Renal pelvis (tissue), 4 donors: ENCODE data around the gene ST3GAL3. TPM values are rescaled to one million over a fixed set of nuclear protein-coding genes. Genes with fewer than 3 reads are reported as not detected.

Experiments used
- DNase-seq: peaks from one replicate; pipeline ENCODE4 v3.0.0-alpha.2; 2013
- polyA plus RNA-seq, 3 donors: library from polyadenylated mRNA; unstranded; fragments of 120-200 nt; gene quantifications; one replicate each; pipeline ENCODE4 v1.2.1, GENCODE V29; 2013; ENCODE audit not compliant: insufficient read length in 3 of 3

ST3GAL3 gene
- polyA plus RNA-seq, 3 donors = 19.2 to 27.2 (median 23.4) TPM

DNA sequence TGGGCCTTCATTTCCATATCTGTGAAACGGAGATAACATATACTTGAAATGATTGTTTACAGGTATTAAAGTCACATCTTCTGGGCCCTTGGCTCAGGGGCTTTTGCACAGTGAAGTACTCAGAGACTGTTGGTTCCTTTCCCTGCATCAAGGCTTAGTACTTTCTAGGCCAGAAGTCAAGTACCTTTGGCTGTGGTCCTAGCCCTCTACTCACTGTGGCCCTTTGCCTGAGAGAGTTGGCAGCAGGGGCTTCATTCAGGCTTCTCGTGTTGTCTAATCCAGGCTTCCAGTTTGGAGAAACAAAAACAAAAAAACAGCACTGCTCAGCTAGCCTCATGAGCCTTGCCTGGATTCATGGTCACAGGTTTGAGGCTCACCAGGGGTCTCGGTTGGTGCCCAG lies 254.4 kb downstream of the ST3GAL3 start:
- DNase-seq = no peak

GRCh38 chr1:43962324-43962723 lies 255.0 kb downstream of the ST3GAL3 start:
- DNase-seq = no peak

GRCh38 chr1:43963006-43963405 lies 255.7 kb downstream of the ST3GAL3 start:
- no peak for DNase-seq

DNA sequence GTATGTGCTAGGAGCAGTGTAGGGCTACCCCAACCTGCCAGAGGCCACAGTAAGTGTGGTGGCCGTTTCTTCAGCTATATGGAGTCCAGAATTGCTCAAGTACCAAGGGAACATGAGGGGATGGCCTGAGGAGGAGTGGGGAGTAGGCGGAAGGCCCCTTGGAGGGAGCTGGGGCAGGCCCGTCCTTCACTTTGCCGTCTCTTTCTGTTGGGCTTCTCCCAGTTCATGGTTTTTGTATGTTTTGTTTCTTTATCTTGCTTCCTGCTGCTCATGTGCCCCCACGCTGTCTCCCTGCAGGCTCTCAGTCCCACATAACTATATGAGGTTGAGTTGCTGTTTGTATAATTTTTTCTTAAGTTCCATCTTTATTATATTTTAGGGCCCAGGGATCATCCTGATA lies 256.6 kb downstream of the ST3GAL3 start:
- DNase-seq = no peak

GRCh38 chr1:43965316-43965715 lies 258.0 kb downstream of the ST3GAL3 start:
- no peak for DNase-seq

DNA sequence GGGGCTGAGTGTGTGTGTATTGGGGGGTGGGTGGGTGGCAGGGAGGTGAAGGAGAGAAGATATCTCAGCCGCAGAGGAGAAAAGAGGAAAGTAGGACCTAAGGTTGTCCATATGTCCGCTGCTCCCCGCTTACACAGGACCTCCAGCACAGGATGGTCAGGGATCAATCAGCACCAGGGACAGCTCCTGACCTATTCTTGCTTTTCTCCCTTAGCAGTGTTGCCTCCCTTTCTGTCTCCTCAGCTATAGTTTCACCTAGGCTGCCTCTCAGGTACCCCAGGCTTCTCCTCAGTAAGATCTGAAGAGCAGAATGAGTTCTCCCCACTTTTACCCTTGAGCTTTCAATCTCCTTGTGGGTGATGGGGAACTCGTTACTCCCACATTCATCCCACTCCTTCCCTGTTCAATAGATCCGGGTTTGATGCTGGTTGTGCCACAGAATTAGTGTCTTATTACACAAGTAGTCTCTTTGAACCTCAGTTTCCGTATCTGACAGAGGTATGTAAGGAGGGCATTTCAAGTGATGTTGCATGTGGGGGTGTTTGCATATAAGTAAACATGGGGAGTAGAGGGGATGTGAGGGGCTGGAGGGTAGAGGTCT lies 261.1 kb downstream of the ST3GAL3 start:
- no peak for DNase-seq

DNA sequence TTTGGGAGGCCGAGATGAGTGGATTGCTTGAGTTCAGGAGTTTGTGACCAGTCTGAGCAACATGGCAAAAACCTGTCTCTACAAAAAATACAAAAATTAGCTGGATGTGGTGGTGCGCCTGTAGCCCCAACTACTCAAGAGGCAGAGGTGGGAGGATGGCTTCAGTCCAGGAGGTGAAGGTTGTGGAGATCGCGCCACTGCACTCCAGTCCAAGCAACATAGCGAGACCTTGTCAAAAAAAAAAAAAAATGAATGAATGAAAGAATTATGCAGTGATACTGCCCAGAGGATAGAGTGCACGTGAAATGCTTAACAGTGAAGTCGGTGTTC lies 262.0 kb downstream of the ST3GAL3 start:
- no peak for DNase-seq

DNA sequence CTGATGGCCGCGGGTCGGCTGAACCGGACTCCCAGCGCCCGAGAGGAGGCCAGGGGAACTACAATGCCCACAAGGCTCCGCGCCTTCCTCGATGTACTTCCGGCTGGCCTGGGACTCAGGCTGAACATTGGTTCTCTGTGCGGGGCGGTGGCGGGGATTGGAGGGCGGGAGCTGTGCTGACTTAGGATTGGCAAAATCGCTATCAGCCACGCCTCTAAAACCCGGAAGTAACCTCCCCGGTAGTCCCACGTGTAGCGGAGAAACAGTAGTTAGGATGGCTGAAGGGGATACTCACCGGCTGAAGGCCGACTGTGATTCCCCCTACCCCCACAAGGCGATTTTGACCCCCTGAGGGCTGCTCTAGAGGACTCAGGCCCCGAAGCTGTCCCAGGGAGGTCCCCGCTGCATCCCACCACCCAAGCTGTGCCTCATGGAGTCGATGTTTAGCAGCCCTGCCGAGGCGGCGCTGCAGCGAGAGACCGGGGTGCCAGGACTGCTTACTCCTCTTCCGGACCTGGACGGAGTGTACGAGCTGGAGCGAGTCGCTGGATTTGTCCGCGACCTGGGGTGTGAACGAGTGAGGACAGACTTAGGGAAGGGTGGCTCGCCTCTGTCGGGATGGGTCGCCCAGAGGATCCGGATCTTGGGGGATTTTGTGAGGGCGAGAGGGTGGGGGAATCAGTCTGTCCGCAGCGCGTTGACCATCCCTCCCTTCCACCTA lies 262.6 kb downstream of the ST3GAL3 start, which contains the start of gene DPH2:
TSS of gene DPH2 (plus strand) at position 265 of the 721 bp plus-strand sequence. CDS start at position 431, 166 bp downstream.
- DNase-seq = peak; percentile 98

- DNase-seq = no peak
These were observed 263.2 kb downstream of the ST3GAL3 start for GRCh38 chr1:43970502-43970901.

DNA sequence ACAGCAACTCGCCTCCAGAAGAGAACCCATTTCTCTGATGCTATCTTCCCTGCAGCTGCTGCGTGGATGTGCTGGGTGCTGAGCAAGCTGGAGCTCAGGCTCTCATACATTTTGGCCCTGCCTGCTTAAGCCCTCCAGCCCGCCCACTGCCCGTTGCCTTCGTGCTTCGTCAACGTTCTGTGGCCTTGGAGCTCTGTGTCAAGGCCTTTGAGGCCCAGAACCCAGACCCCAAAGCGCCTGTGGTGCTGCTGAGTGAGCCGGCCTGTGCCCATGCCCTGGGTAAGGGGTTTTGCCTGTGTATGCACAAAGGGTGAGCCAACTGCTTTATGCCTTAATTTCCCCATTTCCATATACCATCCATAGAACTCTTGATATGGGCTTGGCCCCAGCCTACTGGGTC lies 263.6 kb downstream of the ST3GAL3 start:
- no peak for DNase-seq

DNA sequence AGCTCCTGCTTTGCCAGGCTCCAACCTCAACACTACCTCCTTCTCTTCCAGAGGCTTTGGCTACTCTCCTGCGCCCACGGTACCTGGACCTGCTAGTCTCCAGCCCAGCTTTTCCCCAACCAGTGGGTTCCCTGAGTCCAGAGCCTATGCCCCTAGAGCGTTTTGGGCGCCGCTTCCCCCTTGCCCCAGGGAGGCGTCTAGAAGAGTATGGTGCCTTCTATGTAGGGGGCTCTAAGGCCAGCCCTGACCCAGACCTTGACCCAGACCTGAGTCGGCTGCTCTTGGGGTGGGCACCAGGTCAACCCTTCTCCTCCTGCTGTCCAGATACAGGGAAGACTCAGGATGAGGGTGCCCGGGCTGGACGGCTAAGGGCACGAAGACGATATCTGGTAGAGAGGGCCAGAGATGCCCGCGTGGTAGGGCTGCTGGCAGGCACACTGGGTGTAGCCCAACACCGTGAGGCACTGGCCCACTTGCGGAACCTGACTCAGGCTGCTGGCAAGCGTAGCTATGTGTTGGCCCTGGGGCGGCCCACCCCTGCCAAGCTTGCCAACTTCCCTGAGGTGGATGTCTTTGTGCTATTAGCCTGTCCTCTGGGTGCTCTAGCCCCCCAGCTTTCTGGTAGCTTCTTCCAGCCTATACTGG lies 264.1 kb downstream of the ST3GAL3 start:
- DNase-seq = no peak

DNA sequence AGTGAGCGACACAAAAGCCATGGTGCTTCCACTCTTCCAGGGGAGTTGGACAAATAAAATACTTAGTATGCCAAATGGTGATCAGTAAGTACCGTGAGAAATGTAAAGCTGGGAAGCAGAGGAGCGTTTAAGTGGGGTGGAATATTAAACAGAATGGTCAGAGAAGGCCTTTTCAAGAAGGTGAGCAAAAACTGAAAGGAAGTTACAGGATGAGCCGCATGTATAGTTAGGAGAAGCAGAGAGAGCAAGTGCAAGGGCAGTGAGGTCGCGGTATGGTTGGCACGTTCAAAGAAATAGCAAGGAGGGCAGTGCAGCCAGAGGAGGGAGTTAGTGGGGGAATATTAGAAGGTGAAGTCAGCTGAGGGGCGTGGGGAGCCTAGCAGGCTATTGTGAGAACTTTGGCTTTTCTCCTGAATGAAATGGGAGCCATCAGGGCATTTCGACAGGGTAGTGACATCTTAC lies 266.7 kb downstream of the ST3GAL3 start:
- no peak for DNase-seq

DNA sequence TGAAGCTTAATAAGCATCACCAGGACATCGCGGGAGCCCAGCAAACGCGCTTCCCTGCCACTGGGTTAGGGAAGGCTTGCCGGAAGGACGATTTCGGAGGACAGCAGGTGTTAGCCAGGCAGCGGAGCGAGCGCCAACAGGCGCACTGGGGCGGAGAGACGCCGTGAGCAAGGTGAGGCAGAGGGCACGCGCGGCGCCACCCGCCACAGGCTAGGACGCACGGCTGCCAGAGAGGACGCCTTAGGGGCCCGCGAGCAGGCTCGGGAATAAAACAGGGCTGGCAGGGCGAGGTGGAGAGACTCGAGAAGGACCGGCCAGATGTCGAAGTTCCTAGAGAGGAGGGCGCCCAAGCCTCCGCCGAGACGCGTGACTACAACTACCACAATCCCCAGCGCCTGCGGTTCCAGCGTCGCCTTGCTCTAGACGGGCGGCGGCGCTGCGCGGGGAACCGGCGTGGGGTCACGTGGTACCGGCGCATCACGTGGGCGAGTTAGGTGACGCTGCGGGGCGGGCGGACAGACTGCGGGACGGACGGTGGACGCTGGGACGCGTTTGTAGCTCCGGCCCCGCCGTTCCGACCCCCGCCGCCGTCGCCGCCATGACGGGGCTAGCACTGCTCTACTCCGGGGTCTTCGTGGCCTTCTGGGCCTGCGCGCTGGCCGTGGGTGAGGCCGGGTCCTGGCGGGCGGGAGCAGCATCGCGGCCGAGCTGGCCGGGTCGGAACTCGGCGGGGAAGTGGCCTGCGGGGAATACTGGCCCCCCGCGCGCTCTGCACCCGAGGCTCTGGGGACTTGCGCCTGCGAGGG lies 267.3 kb downstream of the ST3GAL3 start, which contains the start of gene ATP6V0B:
TSS of gene ATP6V0B (plus strand) at position 518 of the 806 bp plus-strand sequence. CDS start at position 599, 81 bp downstream.
- peak; percentile 93 for DNase-seq

- no peak for DNase-seq
These were observed 268.1 kb downstream of the ST3GAL3 start for GRCh38 chr1:43975249-43975961.

DNA sequence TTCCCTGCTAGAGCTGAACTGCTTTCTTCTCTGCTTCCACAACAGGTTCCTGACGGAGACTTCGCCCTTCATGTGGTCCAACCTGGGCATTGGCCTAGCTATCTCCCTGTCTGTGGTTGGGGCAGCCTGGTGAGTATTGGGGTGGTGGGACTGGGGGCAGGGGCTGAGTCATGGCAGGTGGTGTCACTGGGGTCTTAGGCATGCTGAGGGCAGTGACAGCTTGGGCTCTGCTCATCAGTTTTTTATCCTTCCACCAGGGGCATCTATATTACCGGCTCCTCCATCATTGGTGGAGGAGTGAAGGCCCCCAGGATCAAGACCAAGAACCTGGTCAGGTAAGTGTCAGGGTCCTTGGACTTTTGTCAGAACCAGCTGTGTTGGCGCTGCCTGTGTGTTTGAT lies 268.7 kb downstream of the ST3GAL3 start:
- DNase-seq = no peak

GRCh38 chr1:43976890-43977289 lies 269.6 kb downstream of the ST3GAL3 start:
- DNase-seq = no peak

GRCh38 chr1:43977376-43978263 lies 270.3 kb downstream of the ST3GAL3 start:
- DNase-seq = no peak

DNA sequence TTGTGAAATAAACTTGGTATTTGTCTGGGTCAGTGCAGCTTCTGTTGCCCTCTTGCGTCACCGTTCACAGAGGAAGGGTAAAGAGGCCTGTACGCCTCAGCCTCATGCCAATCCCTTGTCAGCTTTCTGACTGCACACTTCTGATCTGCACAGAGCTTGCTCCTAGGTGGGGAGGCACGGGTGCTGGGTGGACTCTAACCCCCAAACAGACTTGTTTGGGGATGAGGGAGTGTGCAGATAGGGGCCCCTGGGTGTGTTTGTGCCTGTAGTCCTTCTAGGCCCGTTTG lies 270.9 kb downstream of the ST3GAL3 start:
- no peak for DNase-seq

DNA sequence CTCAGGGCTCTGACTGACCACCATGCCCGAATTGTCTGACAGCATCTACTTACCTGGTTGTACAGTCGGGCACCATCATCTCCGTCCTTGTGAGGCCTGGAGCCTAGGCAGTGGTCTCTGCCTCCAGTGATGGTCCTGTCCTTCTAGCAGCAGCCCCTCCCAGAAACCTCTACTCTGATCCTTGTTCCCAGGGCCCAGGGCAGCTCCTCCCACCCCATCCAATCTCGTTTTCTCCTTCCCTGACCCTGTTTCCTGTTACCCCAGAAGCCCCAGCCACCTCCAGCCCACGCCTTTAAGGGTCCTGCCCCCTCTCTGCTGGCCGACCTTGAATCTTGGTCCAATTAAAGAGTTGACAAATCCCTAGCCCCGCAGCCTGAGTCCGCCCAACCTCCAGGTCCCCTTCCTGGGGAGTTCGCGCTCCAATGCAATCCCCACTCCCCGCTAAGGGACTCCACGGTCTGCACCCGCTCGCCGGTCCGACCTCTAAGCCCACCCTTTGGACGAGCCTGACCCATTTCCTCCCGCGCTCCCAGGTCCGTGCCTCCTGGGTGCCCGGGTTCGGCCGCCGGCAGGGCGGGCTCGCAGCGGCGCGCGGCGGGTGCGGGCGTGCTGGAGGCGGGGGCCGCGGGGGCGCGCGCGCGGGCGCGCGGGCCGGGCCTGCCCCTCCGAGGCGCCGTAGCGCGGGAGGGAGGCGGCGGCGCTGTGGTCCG lies 271.4 kb downstream of the ST3GAL3 start, which contains the start of gene B4GALT2:
TSS of gene B4GALT2 (plus strand) at position 660 of the 710 bp plus-strand sequence. CDS start 1,951 bp downstream, outside the sequence.
- no peak for DNase-seq

GRCh38 chr1:43979261-43979527 lies 271.9 kb downstream of the ST3GAL3 start:
- no peak for DNase-seq
